Fibroblast of skin of left biceps (primary cell): ENCODE measurements around the gene FGD4.

ENCODE experiments used
- DNase-seq, 2 experiments: peaks; one replicate each; pipeline ENCODE4 v3.0.0-alpha.2; 2013; ENCODE audit warnings: low read depth in 2 of 2

The FGD4 gene

DNA sequence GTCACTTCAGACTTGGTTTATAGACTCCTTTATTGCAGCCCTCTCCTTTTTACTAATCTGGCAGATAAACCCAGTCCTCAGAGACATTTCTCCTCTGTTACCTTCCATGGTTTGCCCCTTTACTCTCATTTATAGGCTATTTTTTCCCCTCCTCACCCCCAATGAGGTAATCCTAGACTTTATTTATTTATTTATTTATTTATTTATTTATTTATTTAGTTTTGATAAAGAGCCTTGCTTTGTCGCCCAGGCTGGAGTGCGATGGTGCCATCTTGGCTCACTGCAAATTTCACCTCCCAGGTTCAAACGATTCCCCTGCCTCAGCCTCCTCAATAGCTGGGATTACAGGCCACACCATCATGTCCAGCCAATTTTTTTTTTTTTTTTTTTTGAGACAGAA, 8.4 kb downstream of the FGD4 start:
- DNase-seq = no peak

DNA sequence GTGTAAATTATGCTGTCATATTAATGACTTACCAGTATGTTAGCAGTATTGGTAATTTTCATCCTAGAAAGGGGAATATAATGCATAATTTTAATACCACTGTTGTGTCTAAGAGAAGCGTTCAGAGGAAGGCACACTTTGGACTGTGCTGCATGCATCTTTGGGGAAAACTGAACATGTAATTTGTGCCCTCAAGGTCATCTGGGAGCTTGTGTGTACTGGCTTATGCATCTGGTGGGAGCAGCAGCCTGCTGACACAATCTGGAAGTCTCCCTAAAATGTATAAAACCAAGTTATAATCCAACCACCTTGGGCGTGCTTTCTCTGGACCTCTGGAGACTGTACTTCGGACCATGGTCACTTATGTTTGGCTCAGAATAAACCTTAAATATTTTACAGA, 14.1 kb downstream of the FGD4 start:
- no peak for DNase-seq

DNA sequence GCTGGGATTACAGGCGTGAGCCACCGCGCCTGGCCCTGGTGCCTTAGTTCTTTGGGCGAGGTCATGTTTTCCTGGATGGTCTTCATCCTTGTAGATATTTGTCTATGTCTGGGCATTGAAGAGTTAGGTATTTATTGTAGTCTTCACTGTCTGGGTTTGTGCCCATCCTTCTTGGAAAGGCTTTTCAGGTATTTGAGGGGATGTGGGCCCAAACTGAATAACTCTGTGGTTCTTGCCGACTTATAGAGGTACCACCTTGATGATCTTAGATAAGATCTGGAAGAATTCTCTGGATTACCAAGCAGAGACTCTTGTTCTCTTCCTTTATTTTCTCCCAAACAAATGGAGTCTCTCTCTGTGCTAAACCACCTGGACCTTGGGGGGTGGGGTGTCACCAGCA, 18.9 kb downstream of the FGD4 start:
- DNase-seq = no peak

DNA sequence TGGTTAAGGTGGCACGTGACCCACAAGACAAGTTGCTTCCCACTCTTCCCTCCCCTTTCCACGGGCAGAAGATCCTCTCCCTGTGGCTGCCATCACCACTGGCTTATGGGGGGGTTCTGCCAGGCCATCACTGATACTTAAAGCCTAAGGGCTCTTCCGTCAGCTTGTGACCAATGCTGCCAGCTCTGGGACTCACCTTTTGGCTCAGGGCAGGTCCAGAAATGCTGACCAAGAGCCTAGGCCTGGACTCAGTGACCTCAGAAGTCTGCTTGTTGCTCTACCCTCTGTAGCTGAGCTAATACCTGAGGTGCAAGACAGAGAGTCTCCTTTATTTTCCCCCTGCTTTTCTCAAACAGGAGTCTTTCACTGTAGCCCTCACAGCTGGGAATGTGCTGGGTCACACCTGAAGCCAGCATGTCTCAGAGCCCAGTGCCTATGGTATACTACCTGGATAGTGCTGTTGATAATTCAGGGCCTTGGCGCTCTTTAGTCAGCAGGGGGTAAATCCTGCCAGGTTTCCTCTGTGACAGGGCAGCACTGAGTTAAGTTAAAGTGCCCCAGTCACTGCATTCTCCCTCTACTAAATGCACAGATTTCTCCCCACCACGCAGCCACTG, 19.7 kb downstream of the FGD4 start:
- DNase-seq = no peak

DNA sequence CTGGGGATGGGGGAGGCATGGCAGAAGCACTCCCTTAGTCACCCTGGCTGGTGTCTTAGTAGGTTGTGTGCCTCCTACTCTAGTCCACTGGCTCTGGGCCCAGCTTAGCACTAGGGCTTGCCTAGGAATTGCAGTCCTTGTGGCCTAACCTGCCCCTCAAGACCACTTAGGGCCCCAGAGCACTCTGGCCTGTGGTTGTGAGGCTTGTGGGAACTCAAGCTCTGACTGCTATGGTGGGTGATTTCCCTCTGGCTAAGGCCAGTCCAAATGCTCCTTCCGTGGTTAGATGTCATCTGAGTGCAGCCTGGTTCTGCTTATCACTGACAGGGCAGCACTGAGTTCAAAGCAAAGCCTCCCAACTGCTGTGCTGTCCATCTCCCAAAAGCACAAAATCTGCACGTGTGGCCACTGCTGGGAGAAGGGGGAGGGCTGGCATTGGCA, 20.2 kb downstream of the FGD4 start:
- DNase-seq = no peak

DNA sequence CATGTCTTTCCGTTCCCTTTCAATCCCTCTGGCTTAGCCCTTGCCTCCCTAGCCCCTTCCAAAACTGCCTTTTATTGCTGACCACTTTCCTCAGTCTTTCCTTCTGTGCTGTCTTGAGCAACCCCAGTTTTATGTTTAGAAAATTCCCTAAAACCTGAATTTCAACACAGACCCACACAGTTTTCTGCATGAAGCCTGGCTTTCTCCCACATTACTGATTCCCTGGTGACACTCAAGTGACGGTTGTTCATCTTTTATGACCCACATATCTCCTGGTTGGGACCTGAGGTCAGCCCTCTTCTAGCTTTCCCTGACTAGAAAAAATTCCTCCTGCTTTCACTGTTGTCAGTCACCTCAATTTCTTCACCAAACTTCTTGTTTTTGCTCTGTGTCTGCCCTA, 21.0 kb downstream of the FGD4 start:
- no peak for DNase-seq

DNA sequence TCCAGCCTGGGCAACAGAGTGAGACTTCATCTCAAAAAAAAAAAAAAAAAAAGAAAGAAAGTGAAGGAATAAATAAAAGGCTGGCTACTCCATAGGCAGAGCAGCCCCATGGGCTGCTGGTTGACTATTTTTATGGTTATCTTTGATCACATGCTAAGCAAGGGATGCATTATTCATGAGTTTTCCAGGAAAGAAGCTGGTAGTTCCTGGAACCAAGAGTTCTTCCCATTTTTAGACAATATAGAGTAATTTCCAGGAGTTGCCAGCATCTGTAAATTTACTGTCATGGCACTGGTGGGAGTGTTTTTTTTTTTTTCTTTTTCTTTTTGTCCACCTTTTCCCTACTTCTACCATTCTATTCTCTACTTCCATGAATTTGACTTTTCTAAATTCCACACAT, 24.2 kb downstream of the FGD4 start:
- DNase-seq = no peak

DNA sequence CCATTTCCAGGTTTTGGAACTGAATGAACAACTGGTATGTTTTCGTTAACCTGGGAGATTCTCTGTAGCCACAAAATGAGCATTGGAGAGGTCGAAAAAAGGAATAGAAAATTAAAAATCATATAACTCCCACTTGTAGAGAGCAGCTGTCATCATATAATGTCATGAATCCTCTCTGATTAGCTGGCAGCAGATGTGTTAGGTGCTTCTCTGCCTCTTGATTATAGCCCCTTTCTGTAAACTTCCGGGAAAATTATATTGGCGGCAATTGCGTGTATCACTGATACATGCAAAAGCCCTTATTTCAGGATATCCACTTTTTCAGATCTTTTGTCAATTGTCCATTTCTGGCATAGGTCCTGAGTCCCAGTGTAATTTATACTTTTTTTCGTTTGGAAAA, 31.7 kb downstream of the FGD4 start:
- no peak for DNase-seq

DNA sequence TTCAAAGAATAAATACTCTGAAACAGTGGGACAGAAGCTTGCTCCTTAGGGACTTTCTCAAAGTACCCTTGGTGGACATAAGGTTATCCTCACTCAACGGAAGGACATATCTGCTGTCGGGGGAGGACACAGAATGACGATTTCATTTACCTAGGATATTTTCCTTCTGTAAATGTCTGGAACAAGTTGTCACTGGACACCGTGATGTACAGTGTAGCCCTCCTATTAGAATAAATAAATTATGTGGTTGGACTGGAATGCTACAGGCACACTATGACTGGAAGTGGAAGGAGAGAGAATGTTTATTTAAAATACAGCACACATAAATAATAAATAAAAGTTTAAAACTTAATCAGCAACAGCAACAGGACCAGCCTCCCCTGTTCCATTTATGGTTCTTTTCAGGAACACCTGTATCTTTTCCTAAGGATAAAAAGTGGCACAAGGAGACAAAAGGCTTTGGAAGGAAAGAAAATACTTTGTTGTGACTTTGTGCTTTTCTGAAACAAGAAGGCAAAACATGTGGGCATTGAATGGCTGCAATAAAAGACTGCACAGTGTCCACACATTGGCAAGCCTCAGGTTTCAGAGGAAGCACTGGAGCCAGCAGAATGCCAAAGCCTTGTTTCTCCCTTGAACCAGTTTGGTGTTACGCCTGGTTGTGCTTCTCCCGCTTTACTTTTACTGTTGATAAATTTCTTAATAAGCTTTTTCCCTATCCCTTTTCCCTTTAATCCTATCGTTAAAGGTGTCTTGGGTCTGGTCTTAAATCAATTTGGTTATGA, 36.8 kb downstream of the FGD4 start:
- no peak for DNase-seq

DNA sequence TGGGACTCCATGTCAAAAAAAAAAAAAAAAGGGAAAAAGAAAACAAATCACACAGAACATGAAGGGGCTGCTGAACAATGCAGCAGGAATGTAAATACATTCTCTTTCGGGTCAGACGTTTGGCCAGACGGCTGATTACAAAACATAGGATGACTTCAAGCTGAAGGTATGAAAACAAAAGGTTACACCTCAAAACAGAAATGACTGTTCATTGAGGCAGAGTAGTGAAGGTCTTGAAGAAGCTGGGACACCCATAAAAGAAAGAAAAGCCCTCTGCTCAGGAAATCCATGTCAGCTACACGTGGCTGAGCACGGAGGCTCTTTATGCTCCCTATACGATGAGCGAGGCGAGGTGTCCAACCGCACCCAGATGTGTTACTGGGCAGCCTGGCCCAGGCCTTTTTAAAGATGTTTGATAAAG, 37.7 kb downstream of the FGD4 start:
- peak; percentile 37 to 41 for DNase-seq

DNA sequence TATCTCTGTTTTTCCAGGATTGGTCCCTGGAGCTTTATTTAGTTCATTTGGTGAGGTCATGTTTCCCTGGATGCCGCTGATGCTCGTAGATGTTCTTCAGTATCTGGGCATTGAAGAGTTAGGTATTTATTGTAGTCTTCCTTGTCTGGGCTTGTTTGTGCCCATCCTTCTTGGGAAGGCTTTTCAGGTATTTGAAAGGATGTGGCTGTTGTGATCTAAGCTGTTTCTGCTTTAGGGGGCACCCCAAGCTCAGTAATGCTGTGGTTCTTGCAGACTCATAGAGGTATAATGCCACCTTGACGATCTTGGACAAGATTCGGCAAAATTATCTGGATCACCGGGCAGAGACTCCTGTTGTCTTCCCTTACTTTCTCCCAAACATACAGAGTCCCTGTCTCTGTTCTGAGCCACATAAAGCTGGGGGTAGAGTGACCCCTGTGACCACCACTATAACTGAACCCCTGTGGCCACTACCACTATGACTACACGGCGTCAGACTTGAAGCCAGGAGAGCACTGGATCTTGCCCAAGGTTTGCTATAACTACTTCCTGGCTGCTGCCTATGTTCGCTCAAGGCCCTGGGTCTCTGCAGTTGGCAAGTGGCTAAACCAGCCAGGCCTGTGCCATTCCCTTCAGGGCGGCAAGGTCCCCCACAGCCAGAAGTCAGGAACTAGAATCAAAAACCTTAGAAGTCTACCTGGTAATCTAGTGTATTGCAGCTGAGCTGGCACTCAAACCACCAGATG, 40.9 kb downstream of the FGD4 start:
- no peak for DNase-seq

DNA sequence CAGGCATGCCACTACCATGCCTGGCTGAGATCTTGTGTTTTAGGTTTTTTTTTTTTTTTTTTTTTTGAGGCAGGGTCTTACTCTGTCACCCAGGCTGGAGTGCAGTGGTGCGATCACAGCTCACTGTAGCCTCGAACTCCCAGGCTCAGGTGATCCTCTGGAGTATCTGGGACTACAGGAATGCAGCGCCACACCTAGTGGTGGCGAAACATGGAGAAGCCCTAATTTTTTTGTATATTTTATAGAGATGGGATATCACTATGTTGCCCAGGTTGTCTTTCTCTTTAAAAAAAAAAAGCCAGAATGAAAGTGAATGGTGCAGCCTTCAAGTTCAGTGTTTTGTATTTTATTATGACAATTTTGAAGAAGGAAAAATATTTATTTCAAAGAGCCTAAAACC, 44.1 kb downstream of the FGD4 start:
- no peak for DNase-seq

DNA sequence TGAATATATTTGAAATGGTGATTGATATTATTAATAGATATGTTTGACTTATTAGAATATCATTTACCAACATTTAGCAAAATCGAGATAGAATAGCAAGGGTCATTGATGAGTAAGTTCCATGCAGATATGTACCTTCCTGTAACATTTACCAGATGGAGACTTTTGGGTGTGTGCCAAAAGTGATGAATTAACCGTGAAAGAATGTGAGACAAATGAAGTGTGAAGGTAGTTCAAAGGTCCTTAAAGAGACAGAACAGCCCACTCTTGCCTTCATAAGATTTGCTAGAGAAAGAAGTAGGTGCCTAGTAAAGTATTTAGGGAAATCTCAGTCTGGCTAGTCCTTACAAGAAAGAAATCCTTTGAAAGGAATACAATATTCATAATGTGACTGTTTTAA, 45.5 kb downstream of the FGD4 start:
- DNase-seq = peak; percentile 52 to 62

DNA sequence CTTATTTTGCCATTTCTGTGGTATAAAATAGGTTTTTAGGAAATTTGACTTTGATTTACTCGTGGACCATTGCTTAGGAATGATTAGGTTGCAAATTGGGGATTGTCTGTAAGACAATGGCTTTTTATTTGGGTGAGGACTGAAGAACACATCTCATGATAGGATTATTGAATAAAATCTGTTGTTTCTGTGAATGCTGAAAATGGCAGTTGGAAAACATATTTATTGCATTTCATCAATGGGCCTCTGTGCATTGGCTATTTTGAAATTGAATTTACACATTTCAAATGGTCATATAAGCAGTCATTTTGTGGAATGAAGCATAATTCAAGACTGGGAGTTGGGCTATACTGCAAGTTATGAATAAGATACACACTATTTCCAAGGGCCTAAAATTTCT, 46.0 kb downstream of the FGD4 start:
- DNase-seq = no peak

DNA sequence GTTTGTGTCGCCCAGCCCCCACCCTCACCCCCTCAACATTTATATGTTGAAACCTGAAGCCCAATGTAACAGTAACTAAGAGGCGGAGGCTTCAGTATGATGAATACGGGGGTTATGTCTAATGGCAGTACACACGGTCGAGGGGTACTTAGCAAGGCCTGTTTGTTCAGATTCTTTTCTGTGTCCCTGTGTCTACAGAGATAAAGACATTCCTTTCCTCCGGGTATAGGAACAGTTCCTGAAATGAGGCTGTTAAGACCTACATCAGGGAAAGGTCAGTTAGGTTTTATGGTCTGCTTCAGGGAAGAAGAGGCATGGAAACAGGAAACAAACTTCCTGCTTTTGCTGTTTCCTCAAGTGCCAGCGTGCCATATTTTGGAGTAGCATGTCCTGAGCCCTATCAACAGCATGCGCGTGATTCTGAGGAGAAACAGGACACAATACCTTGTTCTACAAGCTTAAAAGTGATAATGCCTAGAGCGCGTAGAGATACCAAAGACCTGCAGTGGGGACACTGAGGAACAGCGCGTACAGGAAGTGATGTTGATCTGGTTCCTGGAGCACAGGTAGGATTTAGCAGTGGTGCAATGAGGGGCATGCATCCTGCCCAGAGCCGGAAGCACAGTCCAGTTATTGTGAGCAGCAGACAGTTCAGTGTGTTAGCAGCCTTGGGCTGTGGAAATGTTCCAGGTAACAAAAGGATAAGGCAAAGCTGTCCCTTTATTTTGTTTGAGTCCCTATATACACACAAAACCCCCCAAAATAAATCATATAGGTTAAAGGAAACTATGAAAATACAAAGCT, 47.2 kb downstream of the FGD4 start:
- no peak for DNase-seq

DNA sequence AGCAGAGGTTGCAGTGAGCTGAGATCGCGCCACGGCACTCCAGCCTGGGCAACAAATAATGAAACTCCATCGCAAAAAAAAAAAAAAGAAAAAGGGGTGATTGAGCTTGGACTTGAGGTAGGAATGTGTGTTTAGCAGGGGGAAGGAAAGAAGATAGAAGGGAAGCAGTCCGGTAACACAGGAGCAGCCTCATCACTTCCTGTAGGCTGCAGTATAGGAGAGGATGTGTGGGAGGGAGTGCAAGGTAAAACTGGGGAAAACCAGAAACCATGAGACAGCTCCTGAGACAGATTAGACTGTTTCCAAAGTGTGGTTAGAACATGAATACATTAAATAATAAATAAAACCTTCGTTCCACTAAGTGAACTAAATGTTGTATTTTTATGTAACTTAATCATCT, 49.2 kb downstream of the FGD4 start:
- DNase-seq = no peak

DNA sequence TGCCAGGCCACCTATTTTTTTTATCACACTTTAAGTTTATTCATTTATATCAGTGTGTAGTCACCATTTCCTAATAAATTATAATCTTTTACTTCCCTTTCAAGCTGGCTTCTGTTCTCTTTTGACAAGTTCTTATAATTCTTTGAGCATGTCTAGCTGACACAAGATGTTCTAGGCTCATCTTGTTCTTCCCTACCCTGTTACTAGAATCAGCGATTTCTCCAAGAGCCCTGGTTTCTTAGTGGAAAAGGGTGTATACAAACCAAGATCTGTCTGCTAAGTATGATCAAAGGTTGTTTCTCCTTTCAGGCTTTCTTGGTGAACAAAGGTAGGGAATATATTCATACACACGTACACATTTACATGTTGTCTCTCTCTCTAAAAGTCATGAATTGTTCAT, 51.0 kb downstream of the FGD4 start:
- no peak for DNase-seq

DNA sequence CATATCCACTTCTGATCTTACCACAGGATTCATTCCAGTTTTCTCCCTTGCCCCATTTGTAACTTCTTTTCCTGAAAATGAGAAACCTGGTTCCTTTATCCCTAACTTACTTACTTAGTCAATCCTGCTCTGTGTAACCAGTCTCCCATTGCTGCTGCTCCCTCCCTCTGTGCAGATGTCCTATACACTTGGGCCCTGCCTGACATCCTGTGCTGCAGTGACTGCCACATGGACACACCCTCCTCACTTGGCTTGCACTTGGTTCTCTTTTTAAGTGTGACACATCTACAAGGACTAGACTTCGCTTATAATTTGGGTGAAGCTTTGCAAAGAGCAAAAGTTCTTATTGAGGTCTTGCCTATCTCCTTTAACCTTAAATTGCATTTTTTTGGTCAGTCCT, 51.4 kb downstream of the FGD4 start:
- no peak for DNase-seq

DNA sequence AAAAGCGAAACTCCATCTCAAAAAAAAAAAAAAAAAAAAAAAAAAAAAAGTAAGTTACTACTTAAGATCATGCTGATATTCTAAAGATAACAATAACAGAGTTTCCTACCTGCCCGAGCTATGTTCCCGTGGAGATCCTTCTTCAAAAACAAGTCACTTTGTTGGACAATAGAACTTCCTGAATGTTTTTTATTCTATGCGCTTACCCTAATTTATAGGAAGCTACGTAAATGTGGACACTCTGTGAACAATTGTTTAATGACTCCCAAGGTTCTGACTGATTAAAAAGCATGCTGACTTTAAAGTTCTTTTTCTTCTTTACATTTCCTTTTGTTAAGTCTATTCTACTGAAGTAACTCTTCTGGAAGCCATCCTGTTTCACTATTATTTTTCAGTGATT, 52.5 kb downstream of the FGD4 start:
- no peak for DNase-seq

DNA sequence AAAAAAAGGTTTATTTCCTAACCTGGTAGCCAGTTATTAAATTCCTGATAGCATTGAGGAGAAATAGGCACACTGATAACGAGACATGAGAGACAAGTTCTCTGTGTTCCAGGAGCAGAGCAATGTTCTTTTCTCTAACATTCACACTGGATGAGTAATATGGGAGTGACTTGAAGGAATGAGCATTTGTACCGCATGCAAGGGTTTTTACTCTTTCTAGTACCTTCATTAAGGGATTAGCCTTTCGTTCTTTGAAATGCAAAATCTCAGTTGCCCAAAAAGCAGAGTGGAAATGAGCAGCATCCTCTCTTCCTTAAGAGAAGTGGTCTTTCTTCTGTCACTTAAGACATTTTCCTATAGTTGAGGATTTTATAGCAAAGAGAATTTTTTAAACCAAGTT, 54.7 kb downstream of the FGD4 start:
- no peak for DNase-seq

DNA sequence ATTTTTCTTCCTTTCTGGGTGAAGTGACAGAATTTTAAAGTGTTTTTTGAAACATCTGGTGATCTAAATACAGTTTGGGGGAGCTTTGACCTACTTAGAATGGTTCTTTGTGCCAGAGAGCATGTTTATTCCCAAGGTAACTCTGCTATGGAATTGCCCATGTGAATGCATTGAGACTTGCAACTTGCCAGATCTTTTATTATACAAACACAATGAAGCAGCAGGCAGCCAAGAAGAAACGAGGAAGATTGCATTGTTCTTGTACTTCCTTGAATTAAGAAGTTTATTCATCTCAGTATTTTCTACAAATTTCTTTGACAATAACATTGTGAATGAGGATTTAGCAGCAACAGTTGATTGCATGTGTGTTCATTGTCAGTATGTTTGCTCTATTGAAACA, 55.5 kb downstream of the FGD4 start:
- no peak for DNase-seq

DNA sequence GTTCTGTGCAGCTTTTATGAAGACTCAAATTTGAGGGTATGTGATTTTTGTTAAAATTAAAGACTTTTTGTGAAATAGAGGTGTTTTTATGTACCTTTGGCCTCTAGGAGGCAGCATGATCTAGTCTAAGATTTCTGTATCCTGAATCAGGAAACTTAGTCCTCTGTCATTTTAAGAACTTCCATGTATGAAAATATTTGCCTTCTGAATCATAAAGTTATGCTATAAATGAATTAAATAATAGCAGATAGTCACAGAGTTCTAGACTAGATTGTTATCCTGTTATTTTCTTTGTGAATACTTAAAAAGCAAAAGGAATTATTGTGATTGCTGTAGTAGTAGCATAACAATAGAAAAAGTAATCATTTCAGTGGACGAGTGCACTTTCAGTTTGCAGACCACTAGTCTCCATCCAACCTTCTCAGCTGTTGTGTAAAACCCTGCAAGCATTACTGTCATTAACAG, 56.3 kb downstream of the FGD4 start:
- DNase-seq = peak; percentile 24 to 45
